Subcutaneous adipose tissue (tissue), 4 donors: Measurements from ENCODE around the gene TMC1. TPM values are rescaled to one million over a fixed set of nuclear protein-coding genes. Genes with fewer than 3 reads are reported as not detected.

Source experiments
- total RNA-seq, 4 donors: library from RNA; depleted of rRNA; stranded (reverse); fragments of >200 nt; gene quantifications; one replicate each; pipeline ENCODE4 v1.1.0, GENCODE V29; 2016
- TF ChIP-seq, protein P1 (sequence below): fragments of 450-650 bp; IDR thresholded peaks from one replicate; pipeline ENCODE4 v1.5.1; 2016; ENCODE audit warnings: low read depth, mild to moderate bottlenecking, control low read depth, antibody characterized with exemption, moderate library complexity

TMC1 gene
- total RNA-seq, 4 donors from 2014 or later = 0.17 to 3.6 TPM; not detected in 2

DNA sequence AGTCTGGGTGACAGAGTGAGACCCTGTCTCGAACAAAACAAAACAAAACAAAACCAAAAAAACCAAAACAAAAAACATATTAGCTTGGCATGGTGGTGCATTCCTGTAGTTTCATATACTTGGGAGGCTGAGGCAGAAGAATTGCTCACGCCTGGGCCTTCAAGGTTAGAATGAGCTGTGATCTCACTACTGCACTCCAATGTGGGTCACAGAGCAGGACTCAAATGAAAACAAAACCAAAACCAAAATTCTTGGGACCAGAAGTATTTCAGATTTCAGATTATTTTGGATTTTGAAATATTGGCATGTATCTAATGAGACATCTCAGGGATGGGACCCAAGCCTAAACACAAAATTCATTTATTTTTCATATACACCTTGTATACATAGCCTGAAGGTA is 80.2 kb downstream of the TMC1 start:
- TF ChIP-seq, protein P1, sequence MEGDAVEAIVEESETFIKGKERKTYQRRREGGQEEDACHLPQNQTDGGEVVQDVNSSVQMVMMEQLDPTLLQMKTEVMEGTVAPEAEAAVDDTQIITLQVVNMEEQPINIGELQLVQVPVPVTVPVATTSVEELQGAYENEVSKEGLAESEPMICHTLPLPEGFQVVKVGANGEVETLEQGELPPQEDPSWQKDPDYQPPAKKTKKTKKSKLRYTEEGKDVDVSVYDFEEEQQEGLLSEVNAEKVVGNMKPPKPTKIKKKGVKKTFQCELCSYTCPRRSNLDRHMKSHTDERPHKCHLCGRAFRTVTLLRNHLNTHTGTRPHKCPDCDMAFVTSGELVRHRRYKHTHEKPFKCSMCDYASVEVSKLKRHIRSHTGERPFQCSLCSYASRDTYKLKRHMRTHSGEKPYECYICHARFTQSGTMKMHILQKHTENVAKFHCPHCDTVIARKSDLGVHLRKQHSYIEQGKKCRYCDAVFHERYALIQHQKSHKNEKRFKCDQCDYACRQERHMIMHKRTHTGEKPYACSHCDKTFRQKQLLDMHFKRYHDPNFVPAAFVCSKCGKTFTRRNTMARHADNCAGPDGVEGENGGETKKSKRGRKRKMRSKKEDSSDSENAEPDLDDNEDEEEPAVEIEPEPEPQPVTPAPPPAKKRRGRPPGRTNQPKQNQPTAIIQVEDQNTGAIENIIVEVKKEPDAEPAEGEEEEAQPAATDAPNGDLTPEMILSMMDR = no peak

DNA sequence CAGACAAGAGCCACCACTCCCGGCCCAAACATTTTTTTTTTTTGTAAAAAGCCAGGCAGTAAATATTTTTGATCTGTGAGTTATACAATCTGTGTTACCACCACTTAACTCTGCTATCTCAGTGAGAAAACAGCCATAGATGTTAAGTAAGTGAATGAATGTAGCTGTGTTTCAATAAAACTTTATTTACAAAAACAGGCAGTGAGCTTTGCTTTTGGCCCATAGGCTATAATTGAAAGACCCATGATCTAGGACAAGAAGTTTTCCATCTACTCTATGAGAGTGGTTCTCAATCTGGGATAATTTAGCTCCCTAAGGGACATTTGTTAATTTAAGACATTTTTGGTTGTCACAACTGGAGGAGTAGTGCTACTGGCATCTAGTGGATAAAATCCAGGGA is 91.0 kb downstream of the TMC1 start:
- TF ChIP-seq, protein P1 = no peak

DNA sequence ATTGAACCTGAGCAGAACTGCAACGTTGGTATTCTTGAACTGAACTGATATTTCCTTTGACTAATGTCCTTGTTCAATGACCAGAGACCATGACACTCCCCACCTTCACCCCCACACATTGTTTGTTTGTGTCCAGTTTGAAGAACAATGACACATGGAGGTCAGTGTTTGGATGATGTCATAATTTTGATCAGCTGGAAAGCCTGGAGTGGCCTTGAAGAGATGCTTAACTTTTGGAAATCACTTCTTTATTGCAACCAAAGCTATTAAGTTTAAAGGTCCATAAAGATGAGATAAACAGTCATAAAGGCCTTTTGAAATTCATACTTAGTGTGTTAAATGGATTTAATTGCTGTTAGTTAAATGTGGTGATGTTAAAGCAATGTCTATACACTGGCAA is 92.7 kb downstream of the TMC1 start:
- TF ChIP-seq, protein P1 = no peak

DNA sequence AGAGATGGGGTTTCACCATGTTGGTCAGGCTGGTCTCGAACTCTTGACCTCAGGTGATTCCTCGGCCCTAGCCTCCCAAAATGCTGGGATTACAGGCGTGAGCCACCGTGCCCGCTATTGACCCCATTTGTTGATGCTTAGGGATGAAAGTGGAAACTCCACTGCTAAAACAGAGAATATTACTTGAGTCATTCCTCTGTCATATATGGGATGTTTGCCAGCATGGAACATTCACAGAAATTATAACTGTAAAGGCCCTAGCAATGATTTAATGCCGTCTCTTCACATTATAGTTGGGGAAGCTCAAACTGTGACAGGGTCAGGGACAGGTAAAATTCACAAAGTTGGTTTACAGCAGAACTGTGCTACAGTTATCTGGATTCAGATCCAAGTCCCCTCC is 94.5 kb downstream of the TMC1 start:
- TF ChIP-seq, protein P1 = no peak

DNA sequence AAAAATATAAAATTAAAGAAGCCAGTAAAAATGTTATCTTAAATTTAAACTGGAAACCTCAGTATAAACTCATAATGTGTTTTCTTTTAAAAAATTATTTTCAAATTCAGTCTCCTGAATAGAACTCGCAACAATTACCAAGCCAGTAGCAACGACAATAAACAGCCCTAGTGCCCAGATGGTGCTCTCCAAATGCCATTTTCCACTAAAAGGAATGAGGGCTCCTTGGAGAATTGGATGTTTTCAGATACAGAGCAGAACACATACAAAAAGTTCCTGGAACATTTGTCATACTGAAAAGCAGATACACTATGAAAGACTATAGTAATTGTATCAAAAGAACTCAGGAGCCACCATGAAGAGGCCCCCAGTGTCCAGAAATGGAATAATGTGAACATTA is 97.4 kb downstream of the TMC1 start:
- TF ChIP-seq, protein P1 = no peak

DNA sequence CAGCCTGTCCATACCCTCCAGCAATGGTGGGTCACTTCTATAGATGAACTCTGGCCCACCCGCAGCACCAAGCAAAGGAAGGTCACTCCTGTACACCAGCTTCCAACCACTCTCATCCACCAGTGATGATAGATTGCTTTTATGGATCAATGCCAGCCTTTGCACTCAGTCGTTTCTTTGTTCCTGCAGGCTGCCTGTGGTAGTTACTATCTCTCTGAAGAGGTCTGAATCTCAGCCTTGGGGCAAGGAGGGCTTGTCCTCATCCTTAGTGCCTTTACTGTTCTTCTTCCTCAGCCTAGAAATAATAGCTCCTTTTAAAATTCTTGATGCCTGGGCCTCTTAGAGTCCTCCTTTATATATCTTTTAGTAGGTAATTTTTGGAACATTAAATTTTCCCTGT is 100.8 kb downstream of the TMC1 start:
- TF ChIP-seq, protein P1 = no peak

DNA sequence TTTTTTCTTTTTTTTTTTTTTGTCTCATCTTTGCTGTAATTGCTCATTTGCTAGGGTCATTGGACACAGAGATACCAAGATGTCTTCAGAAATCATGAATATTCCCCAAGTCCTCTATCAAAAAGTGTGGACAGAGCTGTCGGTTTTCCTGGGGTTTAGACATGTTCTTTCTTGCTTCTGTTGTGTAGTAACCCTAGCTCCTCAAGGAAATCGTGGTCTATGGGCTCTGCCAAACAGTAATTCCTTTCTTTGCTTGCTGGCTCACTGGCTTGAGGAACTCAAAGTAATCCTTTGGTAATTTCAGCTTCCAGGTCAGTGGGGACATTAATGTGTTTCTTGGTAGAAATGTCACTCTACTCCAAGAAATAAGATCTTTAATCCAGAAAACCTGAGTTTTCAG is 101.7 kb downstream of the TMC1 start:
- TF ChIP-seq, protein P1 = no peak

DNA sequence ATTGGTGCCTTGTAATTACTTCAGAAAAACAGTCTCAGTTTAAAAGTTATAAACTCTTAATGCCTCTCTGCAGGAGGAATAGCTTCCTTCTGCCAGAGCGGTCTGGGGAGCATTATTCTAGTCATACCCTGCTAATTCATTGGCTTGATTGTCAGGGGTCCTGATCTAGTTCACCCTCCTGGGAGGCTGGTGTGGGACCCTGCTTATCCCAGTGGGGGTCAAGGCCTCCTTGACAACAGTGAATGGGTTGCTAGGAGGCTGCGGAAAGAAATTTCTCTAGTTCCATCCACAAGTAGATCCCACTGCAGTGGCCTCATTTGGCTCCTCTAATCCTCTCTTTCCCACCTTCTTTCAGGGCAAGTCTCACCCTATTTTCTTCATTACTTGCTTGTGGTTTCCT is 105.7 kb downstream of the TMC1 start:
- TF ChIP-seq, protein P1 = no peak
